SW 1271 (cell line): ENCODE data around the gene POLE2.
"Not testable (repeated sequence)": the region's sequence is repeated elsewhere in the genome, so short reads cannot be mapped to it uniquely, and the experiment has no call there.

Experiments used
- DNase-seq, 2 experiments: peaks; one replicate each; lab custom pipeline; 2025; lab: John Stamatoyannopoulos, UW

The POLE2 gene

GRCh38 chr14:49659526-49660455 lies 28.2 kb downstream of the POLE2 start:
- DNase-seq = no peak

DNA sequence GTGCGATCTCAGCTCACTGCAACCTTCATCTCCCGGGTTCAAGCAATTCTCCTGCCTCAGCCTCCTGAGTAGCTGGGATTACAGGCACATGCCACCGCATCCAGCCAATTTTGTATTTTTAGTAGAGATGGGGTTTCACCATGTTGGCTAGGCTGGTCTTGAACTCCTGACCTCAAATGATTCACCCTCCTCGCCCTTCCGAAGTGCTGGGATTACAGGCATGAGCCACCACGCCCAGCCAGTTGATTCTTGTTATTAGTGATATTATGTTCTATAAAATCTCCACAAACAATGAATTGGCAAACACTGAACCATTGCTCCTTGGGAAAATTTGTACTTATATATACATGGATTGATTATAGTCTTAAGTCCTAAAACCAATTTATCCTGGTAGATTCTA lies 30.5 kb downstream of the POLE2 start:
- DNase-seq = not testable (repeated sequence)

DNA sequence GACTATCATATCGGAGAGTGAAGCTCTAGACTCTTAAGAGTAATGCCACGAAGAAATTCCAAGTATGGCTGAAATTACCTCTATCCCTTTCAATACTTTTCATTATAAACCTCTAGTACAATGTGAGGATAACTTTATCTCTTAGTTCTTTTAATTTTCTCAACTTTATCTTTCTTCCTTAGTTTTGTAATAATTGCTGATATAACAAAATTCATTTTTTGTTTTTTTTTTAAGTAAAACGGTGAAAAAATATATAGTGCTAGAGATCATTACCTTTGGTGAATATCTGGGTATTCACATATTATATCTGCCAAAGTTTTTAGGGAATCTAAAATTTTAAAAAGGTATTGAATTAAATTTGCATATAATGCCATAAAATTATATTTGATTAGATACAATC lies 33.5 kb downstream of the POLE2 start:
- no peak for DNase-seq

- DNase-seq = no peak
These were observed 34.5 kb downstream of the POLE2 start for GRCh38 chr14:49653508-49653907.

DNA sequence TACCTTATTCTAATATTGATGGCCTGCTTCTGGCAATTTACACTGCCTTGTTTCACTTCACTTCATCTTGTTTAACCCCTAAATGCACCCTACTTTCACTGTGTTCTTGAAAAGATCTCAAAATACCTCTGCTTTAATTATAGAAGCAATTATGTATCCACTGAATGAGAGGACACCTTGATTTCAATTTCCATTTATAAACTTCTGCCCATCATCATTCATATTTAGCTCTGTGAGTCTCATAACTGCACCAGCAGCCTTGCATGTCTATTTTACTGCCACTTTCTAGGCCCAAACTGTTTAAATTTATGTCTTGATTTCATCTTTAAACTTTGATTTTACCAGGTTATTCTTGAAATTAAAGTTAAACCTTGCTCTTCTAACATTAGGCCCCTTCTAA lies 45.9 kb downstream of the POLE2 start:
- no peak for DNase-seq

DNA sequence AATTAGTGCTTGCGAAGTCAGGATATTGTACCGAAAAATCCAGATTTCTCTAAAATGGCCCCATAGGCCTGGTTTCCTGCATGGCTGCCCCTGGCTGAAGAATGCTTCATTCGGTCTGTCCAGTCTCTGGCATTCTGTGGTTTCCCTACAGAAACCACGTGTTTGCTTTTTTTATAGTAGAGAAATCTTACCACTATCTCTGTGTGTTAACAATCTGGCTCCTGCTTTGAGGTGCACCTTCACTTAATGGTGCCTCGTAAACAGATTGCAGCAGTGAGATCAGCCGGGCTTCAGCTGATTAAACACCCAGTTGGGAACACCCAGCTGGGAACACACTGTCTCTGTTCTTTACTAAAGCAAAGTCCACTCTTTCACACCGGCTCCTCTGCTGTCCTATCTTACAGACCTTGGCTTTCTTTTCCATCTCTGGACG lies 46.3 kb downstream of the POLE2 start:
- DNase-seq = no peak

DNA sequence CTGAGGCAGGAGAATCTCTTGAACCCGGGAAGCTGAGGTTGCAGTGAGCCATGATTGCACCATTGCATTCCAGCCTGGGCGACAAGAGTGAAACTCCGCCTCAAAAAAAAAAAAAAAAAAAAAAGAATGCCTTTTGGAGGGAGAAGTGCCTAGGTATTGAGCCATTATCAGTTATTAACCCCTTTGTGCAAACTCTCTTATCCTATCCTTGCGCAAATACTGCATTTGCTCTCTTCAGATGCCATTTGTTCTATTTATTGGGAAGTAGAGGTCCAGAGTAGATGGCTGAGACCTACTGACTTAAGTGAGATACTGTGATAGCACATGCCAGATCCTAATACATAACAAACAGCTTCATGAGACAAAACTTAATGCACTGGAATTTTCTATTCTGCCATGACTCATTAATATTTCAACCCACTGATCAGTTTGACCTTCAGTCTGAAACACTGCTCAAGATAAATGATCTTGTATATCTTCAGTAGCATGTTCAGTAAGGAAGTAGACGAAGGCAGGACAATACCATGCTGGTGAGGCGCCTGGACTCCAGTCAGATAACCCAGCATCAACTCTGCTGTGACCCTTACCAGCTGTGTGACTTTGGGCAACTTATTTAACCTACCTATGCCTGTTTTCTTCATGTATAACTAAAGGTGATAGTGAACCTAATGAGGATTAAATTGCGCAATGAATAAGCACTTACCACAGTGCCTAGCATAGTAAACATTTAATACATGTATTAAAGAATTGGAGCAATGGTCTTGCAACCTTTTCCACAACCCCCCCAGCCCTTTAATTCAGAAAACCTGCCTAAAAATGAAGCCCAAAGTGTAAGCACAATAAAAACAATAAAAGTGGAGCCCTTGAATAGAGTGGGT lies 47.2 kb downstream of the POLE2 start:
- no peak for DNase-seq

DNA sequence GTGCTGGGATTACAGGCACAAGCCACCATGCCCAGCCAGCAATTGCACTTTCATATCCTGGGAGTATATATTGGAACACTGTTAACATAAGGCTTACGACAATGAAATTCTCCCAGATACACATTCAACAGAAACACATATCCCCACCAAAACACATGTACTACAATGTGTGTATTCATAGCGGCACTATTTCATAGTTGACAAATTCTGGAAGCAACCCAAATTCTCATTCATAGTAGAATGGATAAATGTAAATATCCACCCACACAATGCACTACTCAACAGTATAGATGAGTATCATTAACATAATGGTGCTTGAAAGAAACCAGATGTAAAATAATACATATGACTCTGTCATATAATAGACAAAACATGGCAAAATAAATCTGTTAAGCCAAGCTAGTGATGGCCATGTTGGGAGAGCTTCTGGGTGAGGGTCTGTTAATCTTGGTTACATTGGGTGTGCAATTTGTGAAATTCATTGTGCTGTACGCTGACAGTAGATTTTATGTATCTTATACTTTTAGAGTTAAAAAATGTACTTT lies 50.4 kb downstream of the POLE2 start:
- DNase-seq = no peak

- DNase-seq = no peak
These were observed 51.1 kb downstream of the POLE2 start for GRCh38 chr14:49636866-49637265.

- DNase-seq = peak in 1 of 2 experiments; percentile 69
These were observed 53.3 kb downstream of the POLE2 start, which contains the start of gene DNAAF2 for GRCh38 chr14:49634547-49635334. DNAAF2 (minus strand) TSS chr14:49635244; CDS start chr14:49635149, 95 bp downstream.

- DNase-seq = peak; percentile 78 to 91
These were observed 54.1 kb downstream of the POLE2 start for GRCh38 chr14:49633640-49634546.

DNA sequence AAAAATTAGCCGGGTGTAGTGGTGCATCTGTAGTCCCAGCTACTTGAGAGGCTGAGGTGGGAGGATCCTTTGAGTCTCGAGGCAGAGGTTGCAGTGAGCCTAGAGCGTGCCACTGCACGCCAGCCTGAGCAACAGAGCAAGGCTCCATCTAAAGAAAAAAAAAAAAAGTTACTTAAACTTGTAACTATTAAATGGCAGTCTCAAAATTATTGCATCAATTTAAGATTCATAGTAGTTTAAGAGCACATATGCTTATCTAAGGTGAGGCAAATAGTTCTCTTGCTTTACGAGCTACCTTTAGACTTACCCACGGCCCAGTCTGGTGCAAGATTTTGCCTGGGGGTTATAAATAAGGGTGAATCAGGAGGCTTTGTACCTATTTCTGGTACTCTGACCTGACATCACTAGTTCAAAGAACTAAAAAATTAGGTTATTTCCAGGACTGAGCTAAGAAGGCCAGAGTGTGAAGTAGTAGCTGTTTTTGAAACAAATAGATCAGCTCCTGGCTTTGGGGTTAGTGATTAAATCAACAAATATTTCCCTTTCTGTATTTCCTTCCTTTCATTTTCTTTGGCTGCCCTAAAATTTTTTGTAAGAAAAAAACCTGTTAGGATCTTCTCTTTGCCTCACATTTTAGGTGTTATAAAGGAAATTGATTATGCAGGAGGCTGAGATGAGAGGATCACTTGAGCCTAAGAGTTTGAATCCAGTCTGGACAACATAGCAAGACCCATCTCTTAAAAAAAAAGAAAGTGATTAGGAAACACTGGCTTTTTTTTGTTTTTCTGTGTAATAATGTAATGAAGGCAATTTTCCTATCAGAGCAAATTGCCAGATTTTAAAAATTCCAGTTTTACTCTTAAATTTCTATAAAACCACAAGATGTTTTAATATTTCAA lies 63.8 kb downstream of the POLE2 start:
- no peak for DNase-seq

- no peak for DNase-seq
These were observed 64.6 kb downstream of the POLE2 start for GRCh38 chr14:49623387-49623786.

- no peak for DNase-seq
These were observed 65.9 kb downstream of the POLE2 start for GRCh38 chr14:49622022-49622607.

DNA sequence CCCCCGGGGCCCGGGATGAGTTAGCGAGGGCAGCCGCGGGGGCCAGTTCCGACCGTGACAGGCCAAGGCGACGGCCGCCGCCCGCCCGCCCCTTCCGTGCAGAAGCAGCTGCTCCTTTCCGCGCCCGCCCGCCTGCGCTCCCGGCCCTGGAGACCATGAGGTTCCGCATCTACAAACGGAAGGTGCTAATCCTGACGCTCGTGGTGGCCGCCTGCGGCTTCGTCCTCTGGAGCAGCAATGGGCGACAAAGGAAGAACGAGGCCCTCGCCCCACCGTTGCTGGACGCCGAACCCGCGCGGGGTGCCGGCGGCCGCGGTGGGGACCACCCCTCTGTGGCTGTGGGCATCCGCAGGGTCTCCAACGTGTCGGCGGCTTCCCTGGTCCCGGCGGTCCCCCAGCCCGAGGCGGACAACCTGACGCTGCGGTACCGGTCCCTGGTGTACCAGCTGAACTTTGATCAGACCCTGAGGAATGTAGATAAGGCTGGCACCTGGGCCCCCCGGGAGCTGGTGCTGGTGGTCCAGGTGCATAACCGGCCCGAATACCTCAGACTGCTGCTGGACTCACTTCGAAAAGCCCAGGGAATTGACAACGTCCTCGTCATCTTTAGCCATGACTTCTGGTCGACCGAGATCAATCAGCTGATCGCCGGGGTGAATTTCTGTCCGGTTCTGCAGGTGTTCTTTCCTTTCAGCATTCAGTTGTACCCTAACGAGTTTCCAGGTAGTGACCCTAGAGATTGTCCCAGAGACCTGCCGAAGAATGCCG lies 66.7 kb downstream of the POLE2 start:
- DNase-seq = peak; percentile 18 to 58

DNA sequence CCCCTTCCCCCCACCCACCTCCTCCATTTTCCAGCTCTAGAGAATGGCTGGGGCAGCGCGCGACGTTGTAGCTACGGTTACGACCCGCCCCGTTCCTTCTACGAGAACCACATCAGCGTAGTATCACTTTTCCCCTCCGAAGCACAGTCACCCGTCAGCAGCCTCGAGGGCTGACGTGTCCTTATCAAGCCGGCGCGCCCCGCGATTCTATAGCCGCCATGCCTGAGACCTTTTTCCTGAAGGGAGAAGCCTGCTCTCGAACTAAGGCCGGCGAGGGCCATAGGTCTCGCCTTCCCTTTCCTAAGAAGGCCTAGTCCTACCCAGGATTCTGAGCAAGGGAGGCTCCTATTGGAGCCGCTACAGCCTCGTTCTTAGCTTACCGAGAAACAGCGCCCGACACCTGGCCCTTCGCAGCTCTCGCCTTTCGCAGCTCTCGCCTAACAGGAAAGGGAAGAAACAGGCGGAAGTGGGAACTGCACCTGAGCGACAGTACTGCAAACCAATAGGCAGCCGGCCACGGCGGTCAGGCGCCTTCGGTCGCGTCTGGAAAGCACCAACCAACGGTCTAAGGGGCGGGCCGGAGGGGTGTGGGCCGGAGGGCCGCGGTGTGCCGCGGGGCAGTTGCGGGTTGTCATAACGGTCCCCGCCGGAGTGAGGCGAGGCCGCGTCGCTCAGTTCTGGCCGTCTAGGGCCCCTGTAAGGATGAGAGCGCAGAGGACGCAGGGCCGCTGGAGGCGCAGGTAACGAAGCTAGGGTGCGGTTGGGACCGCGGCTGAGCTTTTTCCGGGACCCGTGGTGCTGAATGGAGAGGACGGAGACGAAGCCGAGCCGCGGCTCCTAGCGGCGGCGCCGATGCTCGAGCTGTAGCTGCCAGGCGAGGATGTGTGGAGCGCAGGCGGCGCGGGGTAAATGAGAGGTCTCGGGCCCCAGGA lies 67.6 kb downstream of the POLE2 start, which contains the start of the genes MGAT2 and RPL36AL:
TSS of gene MGAT2 (plus strand) at position 618 of the 932 bp plus-strand sequence. CDS start 470 bp downstream, outside the sequence.
TSS of gene RPL36AL (minus strand) at position 445 of the 932 bp plus-strand sequence. CDS start 1,522 bp downstream, outside the sequence.
- DNase-seq = peak; percentile 90 to 98

- DNase-seq = no peak
These were observed 68.3 kb downstream of the POLE2 start for GRCh38 chr14:49619730-49620129.
